HL-60 (cell line): ENCODE data around the gene RCOR2.

Experiments used
- POLR2AphosphoS5 ChIP-seq: IDR thresholded peaks from 2 replicates; pipeline ENCODE4 v1.6.1; 2012; ENCODE audit warnings: low read depth
- TF ChIP-seq, protein P1 (sequence below): IDR thresholded peaks from one replicate; pipeline ENCODE4 v1.5.1; 2011; ENCODE audit warnings: low read length, control low read depth, inconsistent platforms; ENCODE audit not compliant: insufficient read depth

- TF ChIP-seq, protein P1, sequence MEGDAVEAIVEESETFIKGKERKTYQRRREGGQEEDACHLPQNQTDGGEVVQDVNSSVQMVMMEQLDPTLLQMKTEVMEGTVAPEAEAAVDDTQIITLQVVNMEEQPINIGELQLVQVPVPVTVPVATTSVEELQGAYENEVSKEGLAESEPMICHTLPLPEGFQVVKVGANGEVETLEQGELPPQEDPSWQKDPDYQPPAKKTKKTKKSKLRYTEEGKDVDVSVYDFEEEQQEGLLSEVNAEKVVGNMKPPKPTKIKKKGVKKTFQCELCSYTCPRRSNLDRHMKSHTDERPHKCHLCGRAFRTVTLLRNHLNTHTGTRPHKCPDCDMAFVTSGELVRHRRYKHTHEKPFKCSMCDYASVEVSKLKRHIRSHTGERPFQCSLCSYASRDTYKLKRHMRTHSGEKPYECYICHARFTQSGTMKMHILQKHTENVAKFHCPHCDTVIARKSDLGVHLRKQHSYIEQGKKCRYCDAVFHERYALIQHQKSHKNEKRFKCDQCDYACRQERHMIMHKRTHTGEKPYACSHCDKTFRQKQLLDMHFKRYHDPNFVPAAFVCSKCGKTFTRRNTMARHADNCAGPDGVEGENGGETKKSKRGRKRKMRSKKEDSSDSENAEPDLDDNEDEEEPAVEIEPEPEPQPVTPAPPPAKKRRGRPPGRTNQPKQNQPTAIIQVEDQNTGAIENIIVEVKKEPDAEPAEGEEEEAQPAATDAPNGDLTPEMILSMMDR: no peak
- TF ChIP-seq POLR2AphosphoS5: no peak
Observed at GRCh38 chr11:63909591-63910506, 7.1 kb downstream of the RCOR2 start.
